SH-SY5Y (cell line): Measurements from ENCODE around the gene SLC35G3.
"Not testable (repeated sequence)": the region's sequence is repeated elsewhere in the genome, so short reads cannot be mapped to it uniquely, and the experiment has no call there.

Experiments used
- GATA2 ChIP-seq: IDR thresholded peaks from 2 replicates; pipeline ENCODE4 v1.6.1; 2011; ENCODE audit warnings: mild to moderate bottlenecking, low read depth, low read length
- GATA3 ChIP-seq: IDR thresholded peaks from 2 replicates; pipeline ENCODE4 v1.6.1; 2011; ENCODE audit warnings: low read depth, mild to moderate bottlenecking, low read length, moderate library complexity

The SLC35G3 gene

DNA sequence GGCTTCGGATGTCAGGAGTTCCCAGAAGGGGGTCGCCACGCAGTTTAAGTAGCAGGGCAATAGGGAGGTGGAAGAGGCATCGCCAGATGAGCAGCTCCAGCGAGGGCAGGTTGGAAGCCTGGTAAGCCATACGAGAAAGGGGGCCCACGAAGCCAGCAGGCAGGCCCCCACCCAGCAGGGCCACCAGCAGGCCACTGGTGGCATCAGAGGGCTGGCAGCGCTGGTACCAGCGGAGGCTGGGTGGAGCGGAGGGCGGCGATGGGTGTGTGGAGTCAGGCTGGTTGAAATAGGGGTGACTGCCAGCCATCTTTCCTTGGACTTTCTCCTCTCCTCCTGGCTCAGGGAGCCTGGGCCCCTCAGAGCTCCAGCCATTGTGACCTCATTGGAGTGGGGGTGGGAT lies at the start of gene SLC35G3:
Gene SLC35G3, minus strand, starts transcription at position 393 of the 400 bp plus-strand sequence. Its CDS starts 86 bp downstream, at position 307.
- TF ChIP-seq GATA2, GATA3: not testable (repeated sequence)

DNA sequence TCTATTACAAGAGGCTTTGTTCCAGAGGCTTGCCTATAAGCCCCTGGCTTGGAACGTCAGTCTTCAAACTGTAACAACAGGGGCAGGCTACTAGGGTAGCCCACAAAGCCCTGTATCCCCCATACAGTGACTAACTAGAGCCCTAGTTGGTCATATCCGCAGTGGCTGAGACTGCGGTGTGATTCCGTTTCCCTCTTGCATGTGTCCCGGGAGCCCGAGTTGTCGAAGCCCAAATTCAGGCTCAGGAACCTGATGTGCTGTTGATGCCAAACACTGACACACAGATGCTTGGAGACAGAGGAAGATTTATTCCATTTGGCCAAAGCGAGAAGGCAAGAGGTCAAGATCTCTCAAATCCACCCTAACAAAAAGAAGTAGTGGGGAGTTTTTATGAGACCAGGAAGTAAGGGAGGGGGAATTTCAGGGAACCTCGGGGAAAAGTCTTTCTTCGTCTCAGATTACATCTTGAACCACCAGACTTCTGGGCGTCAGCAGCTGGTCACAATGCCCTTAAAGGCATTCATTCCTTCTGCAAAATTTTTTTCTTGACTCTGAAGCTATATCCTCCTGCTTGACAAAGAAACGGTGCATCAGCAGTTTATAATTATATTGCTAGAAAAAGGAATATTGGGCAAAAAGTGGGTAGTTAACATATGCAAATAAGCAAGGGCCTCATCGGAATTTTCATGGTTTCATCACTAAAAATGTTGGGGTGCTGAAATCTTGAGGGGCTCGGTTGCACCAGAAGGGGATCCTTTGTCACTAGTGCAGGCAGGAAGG lies 49.6 kb upstream of the SLC35G3 start:
- TF ChIP-seq GATA2 (no peak), GATA3 (no peak)

DNA sequence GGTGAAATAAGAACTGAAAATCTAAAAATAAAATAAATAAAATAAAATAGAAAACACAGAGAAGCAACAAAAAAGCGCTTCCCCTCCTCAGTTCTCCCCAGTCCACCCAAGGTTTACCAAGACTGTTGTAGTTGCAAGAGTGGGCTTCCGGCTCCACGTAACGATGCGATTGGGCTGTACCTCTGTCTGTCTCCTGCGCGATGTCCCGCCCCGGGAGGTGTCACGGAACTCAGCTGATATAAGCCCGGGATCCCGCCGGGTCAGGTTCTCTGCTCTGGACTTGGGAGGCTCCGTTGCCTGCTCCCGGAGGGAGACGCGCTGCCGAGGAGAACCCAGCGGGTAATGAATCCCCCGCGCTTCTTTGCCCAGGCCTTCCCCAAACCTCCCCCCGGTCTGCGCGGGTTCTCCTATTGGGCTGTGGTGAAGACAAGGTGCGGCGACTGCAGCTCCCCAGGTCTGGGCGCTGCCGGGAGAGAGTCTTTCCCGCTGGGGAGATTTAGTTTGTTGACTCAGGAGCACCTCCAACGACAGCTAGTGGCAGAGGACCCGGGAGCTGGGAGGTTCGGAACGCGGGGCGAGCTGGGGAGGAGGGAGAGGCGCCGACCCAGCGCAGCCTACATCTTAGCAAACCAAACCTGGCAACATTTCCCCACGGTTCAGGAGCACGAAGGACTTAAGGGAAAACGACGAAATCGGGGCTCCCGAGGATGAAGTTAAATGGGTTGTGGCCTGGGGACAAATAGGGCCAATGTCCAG lies 48.8 kb upstream of the SLC35G3 start, which contains the start of gene SLFN5:
Gene SLFN5, plus strand, starts transcription at position 268 of the 756 bp plus-strand sequence. CDS start 15,619 bp downstream, outside the sequence.
- TF ChIP-seq GATA2 (no peak), GATA3 (no peak)

DNA sequence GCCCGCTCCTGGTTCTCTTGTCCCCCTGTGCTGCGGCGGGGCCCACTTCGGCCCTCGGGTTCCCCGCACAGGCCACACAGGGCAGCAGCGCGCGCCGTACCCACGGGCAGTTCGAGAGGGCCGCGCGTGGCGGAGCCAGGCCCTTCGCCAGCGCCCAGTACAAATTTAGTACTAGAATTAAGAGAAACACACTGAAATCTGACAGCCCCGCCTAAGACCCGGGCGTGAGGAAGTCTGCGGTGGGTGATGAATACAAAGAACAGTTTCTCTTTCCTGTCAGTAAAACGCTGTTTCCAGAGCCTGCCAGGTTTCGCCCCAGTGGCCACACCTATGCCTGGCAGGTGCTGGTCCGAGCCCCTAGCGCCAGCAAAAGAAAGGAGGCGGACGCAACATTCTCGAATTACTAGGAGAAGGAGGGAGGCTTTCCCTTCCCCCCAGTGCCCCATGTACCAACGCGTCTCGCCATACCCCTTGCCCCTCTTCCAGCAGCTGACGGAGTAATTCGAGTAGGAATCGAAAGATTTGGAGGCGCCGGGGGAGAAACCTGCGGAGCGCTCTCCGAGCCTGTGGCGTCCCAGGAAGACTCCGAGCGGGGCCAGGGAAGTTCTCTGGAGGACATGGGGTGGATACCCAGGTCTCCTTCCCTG lies 48.1 kb upstream of the SLC35G3 start:
- TF ChIP-seq GATA2 (no peak), GATA3 (no peak)

DNA sequence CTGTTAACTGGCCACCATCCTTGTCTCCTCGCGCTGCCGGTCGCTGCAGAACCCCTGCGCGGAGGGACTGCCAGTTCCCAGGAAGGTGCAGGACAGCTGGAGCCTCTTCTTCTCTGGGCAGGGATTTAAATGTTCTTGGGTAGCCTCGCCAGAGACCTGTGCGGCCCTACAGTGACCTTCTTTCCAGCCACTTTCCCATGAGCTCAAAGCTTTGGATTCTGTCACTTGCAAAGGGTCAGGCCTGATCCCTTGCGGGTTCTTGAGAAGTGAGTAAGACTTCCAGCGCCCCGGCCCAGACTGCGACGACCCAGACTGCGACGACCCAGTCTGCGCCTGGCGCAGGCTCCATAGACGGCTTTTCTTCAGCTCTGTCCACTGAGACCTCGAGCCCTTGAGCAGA lies 47.3 kb upstream of the SLC35G3 start:
- TF ChIP-seq GATA3 (no peak), GATA2 (no peak)

DNA sequence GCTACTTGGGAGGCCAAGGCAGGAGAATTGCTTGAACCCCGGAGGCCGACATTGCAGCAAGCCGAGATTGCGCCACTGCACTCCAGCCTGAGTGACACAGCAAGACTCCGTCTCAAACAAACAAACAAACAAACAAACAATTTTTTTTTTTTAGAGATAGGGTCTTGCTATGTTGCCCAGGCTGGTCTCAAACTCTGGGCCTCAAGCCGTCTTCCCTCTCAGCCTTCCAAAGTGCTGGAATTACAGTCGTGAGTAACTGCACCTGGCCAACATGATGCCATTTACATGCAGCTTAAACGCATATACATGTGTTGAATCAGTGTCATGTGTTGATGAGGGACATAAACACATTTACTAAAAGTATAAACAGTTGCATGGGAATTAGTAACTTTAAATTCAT lies 46.7 kb upstream of the SLC35G3 start:
- no peak for TF ChIP-seq GATA2
- TF ChIP-seq GATA3: no peak

DNA sequence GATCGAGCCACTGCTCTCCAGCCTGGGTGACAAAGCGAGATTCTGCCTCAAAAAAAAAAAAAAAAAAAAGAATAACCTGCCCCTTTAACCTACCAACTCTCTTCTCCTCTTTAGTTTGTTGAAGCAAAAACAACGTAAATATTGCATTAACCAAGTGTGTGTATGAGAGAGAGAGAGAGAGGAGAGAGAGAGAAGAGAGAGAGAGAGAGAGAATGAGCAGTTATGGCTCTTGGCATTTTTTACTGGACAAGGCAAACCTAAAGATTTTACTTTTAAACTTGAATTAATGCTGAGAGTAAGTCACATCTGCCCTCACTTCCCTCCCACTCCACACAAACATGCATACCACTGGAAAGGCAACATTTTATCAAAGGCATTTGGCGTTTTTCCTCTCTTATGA lies 45.6 kb upstream of the SLC35G3 start:
- TF ChIP-seq GATA2 (no peak), GATA3 (no peak)

DNA sequence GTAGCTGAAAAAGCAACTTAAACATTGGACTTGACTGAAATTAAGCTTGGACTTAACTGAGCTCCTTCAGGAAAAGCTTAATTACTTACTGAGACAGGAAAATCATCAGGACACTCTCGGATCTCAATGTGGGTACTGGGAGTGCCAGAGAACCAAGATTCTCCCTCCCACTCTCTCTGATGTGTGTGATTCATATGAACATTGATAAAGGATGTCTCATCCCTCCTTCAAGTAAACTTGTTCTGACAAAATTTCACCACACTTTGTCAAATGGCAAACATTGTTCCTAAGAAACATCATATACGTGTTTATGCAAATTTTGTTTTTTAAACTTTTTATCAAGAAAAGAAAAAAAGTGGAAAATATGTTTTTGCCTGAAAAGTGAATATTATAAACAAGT lies 44.6 kb upstream of the SLC35G3 start:
- TF ChIP-seq GATA2 (no peak), GATA3 (no peak)

DNA sequence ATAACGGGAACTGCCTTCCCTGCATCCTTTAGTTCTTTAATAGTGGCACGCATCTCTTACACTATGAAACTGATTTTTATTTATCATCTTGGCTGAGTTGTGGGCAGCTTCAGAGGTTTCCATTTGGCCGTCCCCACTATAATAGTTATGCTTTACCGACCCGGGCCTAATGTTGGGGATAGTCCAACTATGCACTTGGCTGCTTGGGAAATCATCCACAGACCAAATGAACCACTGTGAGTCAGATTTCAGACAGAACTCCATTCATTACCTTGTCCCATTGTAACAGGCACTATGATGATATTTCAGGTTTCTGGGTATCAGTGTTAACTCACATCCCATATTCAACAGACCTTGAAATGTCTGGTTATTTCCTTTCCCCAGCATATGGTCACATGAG lies 42.6 kb upstream of the SLC35G3 start:
- TF ChIP-seq GATA3 (no peak), GATA2 (no peak)

DNA sequence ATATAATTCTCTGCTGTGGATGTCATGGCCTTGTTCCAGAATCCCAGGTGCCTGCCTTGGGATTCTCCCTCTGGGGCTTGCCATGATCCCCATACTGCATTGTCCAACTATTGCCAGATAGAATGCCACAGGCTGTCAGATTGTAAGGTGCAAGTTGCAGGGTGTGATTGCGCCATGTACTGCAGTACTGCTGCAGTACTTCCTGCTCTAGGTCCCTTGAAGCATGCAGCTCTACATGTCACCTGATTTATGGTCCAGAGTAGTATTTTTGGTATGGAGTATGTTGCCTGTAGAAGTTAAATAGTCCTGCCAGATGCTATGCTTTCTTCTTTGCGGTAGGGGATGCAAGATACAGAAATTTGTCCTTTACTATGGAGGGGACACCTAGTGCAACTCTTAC lies 41.7 kb upstream of the SLC35G3 start:
- TF ChIP-seq GATA3 (no peak), GATA2 (no peak)

DNA sequence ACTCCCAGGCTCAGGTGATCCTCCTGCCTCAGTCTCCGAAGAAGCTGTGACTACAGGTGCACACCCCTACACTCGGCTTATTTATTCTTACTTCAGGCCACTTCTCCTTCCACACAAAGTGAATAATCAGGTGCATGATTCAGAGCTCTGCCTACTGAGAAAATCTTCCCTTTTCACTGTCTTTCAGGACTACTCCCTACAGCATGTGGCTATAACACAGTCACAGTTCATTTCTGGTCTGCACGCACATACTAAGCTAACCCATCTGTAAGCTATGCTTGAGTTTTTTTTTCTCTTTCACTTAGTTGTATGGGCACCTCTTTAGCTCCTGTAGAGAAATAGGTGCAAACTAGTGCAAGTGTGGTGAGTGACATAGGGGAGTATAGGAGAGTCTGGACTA lies 41.1 kb upstream of the SLC35G3 start:
- TF ChIP-seq GATA3 (no peak), GATA2 (no peak)

DNA sequence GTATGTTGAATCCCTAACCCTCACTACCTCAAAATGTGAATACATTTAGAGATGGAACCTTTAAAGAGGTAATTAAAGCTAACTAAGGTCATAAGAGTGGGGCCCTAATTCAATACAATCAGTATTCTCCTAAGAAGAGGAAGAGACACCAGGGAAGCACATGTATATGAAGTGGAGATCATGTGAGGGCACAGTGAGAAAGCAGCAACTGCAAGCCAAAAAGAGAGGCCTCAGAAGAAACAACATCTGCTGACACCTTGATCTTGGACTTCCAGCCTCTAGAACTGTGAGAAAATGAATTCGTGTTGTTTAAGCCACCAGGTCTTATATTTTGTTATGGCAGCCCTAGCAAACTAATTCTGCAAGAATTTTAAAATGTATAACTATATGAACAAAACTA lies 35.4 kb upstream of the SLC35G3 start:
- TF ChIP-seq GATA2: no peak
- TF ChIP-seq GATA3: no peak

DNA sequence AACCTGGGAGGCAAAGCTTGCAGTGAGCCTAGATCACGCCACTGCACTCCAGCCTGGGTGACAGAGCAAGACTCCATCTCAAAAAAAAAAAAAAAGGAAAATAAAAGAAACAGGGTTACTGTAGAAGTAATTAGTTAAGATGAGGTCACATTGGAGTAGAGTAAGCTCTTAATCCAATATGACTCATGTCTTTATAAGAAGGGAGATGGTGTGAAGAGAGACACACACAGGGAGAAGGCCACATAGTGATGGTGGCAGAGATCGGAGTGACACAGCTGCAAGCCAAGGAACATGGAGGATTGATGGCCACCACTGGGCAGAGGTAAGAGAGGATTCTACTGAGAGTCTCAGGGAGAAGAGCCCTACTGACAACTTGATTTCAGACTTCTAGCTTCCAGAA lies 33.4 kb upstream of the SLC35G3 start:
- TF ChIP-seq GATA3 (no peak), GATA2 (no peak)

DNA sequence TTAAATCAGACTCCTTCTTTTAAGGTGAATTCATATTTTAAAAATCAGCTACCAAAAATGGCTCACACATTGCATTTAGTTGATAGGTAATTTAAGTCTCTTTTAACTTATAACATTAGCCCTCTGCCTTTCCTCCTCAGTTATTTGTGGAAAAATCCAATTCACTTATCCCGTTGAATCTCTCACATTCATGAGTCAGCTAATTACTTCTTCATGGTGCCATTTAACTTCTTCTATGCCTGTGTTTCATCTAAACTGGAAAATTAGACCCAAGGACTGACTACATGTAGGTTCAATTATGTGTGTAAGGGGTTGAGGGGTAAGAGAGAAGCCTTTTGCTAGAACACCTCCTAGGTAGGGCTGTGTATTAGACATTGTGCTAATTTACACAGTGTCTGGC lies 30.2 kb upstream of the SLC35G3 start:
- TF ChIP-seq GATA2: no peak
- TF ChIP-seq GATA3: no peak

DNA sequence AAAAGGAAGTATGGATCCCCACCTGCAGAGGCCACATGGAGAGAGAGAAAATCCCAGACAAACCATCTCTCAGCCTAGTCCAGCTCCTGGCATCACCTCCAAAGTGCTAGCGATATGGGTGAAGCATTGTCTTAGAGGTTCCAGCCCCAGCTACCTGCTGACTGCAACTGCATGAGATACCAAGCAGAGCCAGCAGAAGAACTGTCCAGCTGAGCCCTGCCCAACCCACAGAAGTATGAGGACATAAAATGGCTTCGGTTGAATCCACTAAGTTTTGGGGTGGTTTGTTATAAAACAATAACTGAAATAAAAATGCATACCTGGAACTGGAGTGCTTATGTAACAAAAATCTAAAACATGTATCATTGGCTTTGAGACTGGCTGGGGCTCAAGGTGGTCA lies 28.3 kb upstream of the SLC35G3 start:
- TF ChIP-seq GATA2: no peak
- TF ChIP-seq GATA3: no peak
